NCI-H82 treated with DMSO at 0.1 percent for 48 hours (cell line): Measurements from ENCODE around the gene TNIP1.

Experiments
- DNase-seq: peaks from one replicate; lab custom pipeline; 2025; ENCODE audit not compliant: unreplicated experiment; lab: John Stamatoyannopoulos, UW

The TNIP1 gene

GRCh38 chr5:151106043-151106442 is 25.2 kb upstream of the TNIP1 start:
- DNase-seq, result no peak

DNA sequence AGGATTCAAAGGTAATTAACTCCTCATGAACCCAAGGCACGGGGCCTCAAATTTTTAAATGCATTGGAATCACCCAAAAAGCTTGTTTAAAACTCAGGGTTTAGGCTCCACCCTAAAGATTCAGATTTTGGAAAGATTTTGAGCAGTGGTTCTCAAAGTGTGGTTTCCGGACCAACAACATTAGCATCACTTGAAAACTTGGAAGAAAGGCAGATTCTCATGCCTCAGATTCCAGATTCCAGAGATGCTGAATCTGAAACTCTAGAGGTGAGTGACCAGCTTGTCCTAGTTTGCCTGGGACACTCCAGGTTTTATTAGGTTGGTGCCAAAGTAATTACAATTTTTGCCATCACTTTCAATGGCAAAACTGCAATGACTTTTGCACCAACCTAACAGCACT is 24.7 kb upstream of the TNIP1 start:
- no peak for DNase-seq

DNA sequence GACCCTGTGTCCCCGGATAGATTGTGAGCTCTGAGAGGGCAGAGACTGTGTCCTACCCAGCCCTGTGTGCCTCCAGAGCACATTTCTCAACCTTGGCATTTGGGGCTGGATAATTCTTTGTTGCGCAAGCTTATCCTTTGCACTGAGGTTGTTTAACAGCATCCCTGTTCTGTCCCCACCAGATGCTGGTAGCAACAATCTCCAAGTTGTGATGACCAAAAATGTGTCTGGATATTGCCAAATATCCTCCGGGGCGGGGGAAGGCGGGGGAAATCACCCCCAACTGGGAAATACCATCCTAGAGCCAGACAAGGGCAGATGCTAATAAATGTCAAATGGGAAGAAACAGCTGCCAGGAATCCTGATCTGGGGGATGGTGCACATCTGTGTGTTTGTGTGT is 24.0 kb upstream of the TNIP1 start:
- DNase-seq, result no peak

- no peak for DNase-seq
Observed at GRCh38 chr5:151101746-151102145, 20.9 kb upstream of the TNIP1 start.

GRCh38 chr5:151101151-151101550 is 20.3 kb upstream of the TNIP1 start:
- DNase-seq, result no peak

GRCh38 chr5:151100681-151101080 is 19.8 kb upstream of the TNIP1 start:
- no peak for DNase-seq

GRCh38 chr5:151098768-151099121 is 17.9 kb upstream of the TNIP1 start:
- no peak for DNase-seq

GRCh38 chr5:151097820-151098767 is 17.3 kb upstream of the TNIP1 start:
- no peak for DNase-seq

- no peak for DNase-seq
Observed at GRCh38 chr5:151097061-151097460, 16.2 kb upstream of the TNIP1 start.

- DNase-seq, result no peak
Observed at GRCh38 chr5:151096001-151096373, 15.2 kb upstream of the TNIP1 start.

GRCh38 chr5:151095341-151096000 is 14.6 kb upstream of the TNIP1 start:
- no peak for DNase-seq

DNA sequence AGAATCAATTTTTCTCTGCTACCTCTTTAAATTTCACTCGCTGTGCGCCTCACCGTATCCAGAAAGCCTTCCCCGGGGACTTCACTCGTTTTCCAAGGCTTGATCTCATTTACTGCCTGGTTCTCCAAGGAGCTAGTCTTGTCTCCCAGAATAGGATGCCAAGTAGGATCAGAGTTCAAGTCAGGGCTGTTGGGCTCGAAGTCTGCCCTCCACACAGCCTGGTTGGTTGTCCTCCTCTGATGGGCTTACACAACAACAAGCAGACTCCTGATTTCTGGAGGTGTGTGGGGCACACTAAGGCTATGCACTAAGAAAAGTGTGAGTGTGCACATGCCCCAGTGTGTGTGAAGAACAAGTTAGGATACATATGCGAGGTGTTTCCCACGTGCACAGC is 14.0 kb upstream of the TNIP1 start:
- no peak for DNase-seq

GRCh38 chr5:151094030-151094851 is 13.4 kb upstream of the TNIP1 start:
- no peak for DNase-seq

DNA sequence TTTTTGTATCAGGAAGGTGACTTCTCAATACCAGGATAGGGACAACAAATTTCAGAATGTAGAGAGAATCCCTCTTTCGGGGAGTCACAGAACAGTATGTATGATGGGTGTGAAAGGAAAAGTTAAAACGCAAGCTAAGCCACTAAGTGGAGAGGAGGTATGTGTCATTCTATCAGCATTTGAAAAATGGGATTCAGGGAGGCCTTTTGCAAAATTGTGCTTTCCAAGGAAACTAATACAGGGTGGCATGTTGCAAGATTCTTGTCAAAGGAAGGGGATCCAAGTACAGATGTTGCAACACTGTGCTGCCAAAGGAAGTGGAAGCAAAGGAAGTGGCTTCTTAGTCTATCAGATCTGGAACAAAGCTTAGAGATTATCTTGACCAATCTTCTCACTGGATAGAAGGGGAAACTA is 12.6 kb upstream of the TNIP1 start:
- no peak for DNase-seq

DNA sequence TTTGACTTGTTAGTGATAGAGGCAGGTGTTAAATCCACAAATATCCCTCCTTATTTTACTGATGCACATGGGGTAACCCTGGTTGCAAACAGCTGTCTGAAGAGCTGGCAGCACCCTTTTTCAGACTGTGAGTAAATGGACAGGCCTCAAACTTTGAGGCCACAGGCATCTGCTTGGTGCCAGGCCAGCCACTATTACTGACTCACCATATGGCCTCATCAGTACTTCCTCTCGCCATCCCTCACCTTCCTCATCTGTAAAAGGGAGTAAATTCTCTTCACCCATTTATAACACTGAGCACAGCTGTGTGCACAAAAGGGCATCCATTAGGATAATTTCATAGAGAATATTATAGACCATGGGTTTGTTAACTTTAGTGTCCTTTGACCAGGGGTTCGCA is 11.9 kb upstream of the TNIP1 start:
- DNase-seq, result no peak

GRCh38 chr5:151089726-151090125 is 8.9 kb upstream of the TNIP1 start:
- DNase-seq, result no peak

DNA sequence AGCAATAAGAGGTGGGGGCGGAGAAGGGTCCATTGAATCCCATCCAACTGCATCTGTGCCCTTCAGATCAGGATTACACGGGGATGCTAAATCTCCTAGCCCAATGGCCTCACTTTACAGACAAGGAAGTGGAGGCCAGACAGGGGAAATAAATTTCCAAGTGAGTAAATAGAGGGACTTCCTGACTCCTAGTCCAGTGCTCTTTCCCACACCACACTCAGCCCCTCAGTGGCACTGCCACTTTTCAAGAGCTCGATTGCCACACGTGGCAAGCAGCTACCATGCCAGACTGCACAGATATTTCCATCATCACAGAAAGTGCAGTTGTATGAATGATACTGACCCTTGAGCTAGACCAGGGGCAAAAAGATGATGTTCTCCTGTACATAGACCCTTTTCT is 8.2 kb upstream of the TNIP1 start:
- peak; percentile 12 for DNase-seq

DNA sequence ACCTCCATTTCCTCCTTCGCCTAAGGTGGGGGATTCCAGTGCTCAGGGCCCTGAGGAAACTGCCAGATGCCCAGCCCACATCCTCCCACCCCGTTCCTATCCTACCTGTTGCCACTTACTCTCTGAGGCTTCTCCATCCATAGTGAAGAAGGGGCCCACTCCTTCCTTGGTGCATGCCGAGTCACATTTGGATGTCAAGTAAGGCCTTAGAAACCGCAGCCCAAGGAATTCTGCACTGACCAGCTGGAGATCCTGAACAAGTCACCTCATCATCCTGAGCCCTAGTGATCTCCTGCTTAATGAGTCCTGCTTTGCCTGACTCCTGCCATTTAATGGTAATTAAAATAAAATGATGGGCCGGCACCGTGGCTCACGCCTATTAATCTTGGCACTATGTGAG is 6.7 kb upstream of the TNIP1 start:
- DNase-seq, result no peak

DNA sequence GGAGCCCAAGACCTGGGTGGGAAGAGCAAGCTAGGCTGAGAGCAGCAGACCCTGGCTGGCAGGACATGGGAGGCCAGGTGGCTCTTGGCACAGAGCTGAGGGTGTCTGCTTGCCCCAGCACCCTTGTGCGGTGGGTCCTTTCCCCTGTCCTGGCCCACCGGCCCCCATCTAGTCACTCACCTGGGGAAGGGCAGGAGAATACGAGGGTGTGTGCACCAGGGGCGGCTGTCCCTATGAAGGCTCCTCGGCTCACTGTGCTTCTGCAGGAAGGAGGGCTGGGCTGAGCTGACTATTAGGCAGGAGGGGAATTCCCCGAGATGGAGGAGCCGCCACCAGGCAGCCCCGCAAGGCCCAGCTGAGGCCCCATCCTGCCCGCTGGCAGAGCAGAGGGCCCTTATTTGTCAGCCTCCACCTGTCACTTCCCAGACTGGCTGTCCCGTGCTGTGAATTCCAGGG is 6.1 kb upstream of the TNIP1 start:
- DNase-seq, result no peak

GRCh38 chr5:151086192-151086869 is 5.5 kb upstream of the TNIP1 start:
- no peak for DNase-seq

- DNase-seq, result no peak
Observed at GRCh38 chr5:151085517-151086041, 4.7 kb upstream of the TNIP1 start.
